Mammary epithelial cell (primary cell): ENCODE measurements around the gene PNLIPRP1.

Source experiments
- EZH2 ChIP-seq: IDR thresholded peaks from 2 replicates; pipeline ENCODE4 v1.6.1; 2012; ENCODE audit warnings: low read length, inconsistent platforms, borderline replicate concordance
- TF ChIP-seq, protein P1 (sequence below), 2 donors: IDR thresholded peaks in 1 of 2; conservative IDR thresholded peaks in 1 of 2; 2 replicates each; pipeline ENCODE4 v1.5.1; 2011 to 2012; ENCODE audit warnings: inconsistent platforms in 2 of 2, low read length in 2 of 2, mild to moderate bottlenecking in 2 of 2, control low read depth in 1 of 2, low read depth in 1 of 2; ENCODE audit not compliant: insufficient read depth in 1 of 2; ENCODE audit errors: extremely low read depth in 1 of 2

DNA sequence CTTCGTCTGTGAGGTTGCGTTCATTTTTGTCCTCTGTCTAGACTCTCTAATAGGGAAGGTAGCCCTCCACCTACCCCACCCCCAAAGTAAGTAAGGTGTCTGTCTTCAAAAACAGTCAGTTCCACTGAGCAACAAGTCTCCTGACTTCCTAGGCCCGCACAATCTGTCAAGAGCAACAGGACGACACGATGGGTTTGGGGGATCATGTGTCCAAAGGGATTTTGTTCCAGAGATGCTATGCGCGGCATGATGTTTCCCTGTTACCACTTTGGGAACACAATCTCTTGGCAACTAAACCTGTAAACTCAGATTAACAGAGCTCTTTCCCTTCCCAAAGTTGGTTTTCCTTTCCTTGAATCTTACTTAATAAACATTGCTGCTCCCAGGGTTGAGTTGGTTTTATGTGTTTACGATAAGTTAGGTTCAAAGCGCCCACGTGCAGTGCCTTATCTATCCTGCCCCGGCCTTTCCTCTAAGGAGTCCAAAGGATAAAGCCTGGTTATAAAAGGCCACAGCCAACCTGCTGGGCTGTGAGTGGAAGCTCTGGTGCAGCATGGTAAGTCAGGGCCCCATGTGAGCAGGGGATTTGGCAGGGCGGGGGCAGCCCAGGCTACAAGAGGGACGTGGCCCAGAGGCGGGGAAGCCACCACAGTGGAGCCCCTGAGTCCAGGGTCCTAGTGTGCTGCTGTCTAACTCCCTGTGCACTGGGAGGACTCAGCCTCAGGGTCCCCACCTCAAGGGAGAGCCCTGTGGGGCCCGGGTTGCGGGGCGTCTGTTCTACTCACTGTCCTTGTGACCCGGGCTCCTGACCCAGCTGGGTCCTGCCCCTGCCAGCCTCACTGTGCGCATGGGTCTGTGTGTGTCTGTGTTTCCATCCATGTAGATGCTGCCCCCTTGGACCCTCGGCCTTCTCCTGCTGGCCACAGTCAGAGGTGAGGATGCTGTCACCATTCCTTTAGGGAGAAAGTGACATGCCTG lies 30.0 kb downstream of the PNLIPRP1 start, which contains the start of gene PNLIPRP2:
- TF ChIP-seq, protein P1, sequence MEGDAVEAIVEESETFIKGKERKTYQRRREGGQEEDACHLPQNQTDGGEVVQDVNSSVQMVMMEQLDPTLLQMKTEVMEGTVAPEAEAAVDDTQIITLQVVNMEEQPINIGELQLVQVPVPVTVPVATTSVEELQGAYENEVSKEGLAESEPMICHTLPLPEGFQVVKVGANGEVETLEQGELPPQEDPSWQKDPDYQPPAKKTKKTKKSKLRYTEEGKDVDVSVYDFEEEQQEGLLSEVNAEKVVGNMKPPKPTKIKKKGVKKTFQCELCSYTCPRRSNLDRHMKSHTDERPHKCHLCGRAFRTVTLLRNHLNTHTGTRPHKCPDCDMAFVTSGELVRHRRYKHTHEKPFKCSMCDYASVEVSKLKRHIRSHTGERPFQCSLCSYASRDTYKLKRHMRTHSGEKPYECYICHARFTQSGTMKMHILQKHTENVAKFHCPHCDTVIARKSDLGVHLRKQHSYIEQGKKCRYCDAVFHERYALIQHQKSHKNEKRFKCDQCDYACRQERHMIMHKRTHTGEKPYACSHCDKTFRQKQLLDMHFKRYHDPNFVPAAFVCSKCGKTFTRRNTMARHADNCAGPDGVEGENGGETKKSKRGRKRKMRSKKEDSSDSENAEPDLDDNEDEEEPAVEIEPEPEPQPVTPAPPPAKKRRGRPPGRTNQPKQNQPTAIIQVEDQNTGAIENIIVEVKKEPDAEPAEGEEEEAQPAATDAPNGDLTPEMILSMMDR (conservative IDR thresholded peaks at IDR 0.05 in 1 of 2, IDR thresholded peaks at IDR 0.05 in 1 of 2; ENCODE audit: extremely low read depth in 1 of 2, insufficient read depth in 1 of 2, low read depth in 1 of 2, low read length in 2 of 2) = no peak
- TF ChIP-seq EZH2 = no peak
